ENCODE data around the gene NOC3L.

DNA sequence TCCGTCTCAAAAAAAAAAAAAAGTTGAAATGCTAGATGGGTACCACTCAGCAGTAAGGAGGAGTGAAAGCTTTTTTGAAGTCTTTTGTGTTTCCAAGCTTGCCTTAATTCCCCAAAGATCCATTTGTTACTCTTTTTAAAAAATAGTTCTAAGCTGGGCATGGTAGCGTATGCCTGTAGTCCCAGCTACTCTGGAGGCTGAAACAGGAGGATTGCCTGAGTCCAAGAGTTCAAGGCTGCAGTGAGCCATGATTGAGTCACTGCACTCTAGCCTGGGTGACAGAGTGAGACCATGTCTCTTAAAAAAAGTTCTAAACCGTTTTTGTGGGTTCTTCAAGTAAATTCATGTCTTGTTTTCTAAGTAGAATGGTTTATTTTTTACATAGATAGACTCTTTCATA, 44.9 kb upstream of the NOC3L start:
- no peak for TF ChIP-seq CTCF (IDR thresholded peaks at IDR 0.05)
- TF ChIP-seq POLR2AphosphoS5 (IDR thresholded peaks at IDR 0.05) = no peak
- no peak for TF ChIP-seq POLR2A (IDR thresholded peaks at IDR 0.05)

Data from prostate gland (tissue), 2 donors.